Inflammatory macrophage treated with lipopolysaccharide for 4 hours (primary cell): ENCODE results near the gene ZNF99.
"Not testable (repeated sequence)": the region's sequence is repeated elsewhere in the genome, so short reads cannot be mapped to it uniquely, and the experiment has no call there.

Experiments used
- DNase-seq: peaks from one replicate; pipeline ENCODE4 v3.0.0-alpha.2; 2020

The ZNF99 gene

DNA sequence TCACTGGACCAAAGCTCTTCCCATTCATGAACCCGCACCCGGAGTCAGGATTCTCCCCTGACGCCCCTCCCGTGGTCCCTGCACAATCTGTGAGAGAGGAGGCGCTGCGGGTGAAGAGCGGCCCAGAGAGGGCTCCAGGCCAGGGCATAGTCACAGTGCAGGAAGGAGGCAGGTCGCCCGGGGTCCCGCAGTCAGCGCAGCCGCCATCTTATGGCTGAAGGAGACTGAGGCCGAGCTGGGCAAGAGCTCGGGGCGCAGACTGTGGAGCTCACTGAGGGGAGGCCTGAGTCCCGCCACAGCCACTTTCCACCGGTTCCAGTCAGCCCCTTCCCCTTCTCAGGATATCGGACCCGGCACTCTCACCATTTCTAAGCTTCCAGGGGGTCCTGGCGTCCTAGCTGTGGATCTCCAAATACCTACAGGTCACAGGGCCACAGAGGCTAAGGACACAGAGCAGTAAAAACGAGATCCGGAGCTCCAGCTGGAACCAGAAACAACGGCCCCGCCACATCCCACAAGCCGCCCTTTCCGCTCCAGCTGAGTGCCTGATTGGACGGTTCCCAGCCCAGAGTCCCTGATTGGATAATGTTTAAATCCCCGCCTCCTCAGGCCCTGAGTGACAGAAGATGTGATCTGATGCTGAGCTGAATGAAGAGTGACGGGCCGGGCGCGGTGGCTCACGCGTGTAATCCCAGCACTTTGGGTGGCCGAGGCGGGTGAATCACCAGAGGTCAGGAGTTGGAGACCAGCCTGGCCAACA lies at the start of gene ZNF99:
Gene ZNF99 (minus strand): TSS at position 501 of the 760 bp plus-strand sequence. CDS start 135 bp downstream, at position 366.
- DNase-seq = no peak

GRCh38 chr19:22832031-22832762 lies 48.2 kb upstream of the ZNF99 start, which contains the start of gene ZNF723:
ZNF723 (plus strand) TSS chr19:22832291; CDS start chr19:22832380, 89 bp downstream.
- DNase-seq = no peak

DNA sequence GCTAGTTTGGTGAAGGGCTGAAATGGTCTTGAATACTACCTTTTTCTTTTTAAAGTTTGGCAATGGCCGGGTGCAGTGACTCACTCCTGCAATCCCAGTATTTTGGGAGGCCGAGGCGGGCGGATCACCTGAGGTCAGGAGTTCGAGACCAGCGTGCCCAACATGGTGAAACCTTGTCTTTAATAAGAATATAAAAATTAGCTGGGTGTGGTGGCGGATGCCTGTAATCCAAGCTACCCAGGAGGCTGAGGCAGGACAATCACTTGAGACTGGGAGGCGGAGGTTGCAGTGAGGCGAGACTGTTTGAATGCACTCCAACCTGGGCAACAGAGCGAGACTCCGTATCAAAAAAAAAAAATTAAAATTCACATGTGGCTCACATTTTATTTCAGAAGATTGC lies 47.3 kb upstream of the ZNF99 start:
- no peak for DNase-seq

- no peak for DNase-seq
Measured at GRCh38 chr19:22814124-22814523, 30.2 kb upstream of the ZNF99 start.

DNA sequence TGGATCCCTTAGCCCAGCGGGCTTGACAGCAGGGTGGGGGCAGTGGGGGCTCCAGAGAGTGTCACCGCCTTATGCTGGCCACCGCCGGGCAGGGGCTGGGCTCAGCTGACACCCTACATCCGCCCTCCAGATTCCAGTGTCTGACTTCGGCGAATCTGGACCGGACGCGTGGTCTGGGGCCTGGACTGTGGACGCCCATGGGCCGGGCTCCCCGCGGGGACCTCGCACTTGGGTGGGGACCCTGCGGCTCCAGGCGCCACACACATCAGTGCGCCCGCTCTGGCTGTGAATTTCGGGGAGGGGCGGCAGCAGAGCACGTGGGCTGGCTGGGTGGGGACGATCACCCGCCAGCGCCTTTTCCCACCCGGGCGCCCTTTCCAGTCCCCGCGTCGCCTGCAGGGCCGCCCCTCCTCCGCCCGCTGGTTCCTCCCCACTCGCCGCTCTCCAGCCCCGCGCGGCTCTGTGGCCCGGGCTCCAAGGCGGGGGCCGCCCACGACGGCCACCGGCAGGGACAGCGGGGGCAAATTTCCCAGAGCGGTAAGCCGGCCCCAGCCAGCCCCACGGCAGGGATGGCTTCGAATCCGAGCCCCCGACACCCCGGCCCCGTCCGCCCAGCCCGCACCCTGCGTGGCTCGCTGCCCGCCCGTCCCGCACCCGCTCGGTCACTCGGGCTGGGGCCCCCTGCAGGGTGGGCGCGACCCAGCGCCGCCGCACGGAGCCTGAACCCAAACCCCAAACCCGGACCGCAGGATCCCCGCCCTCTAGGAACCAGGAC lies 23.3 kb upstream of the ZNF99 start:
- DNase-seq = no peak

- DNase-seq = no peak
Measured at GRCh38 chr19:22806418-22806817, 22.5 kb upstream of the ZNF99 start.

- DNase-seq = no peak
Measured at GRCh38 chr19:22797040-22797439, 13.1 kb upstream of the ZNF99 start.

DNA sequence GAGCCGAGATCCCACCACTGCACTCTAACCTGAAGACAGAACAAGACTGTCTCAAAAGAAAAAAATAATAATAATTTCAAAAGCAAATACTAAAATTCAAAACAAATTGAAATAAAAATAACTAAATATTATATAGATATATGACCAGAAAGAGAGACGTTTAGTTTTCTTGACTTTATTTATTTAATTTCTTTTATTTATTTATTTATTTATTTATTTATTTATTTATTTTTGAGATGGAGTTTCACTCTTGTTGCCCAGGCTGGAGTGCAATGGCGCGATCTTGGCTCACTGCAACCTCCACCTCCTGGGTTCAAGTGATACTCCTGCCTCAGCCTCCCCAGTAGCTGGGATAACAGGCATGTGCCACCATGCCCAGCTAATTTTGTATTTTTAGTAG lies 8.9 kb upstream of the ZNF99 start:
- not testable (repeated sequence) for DNase-seq

DNA sequence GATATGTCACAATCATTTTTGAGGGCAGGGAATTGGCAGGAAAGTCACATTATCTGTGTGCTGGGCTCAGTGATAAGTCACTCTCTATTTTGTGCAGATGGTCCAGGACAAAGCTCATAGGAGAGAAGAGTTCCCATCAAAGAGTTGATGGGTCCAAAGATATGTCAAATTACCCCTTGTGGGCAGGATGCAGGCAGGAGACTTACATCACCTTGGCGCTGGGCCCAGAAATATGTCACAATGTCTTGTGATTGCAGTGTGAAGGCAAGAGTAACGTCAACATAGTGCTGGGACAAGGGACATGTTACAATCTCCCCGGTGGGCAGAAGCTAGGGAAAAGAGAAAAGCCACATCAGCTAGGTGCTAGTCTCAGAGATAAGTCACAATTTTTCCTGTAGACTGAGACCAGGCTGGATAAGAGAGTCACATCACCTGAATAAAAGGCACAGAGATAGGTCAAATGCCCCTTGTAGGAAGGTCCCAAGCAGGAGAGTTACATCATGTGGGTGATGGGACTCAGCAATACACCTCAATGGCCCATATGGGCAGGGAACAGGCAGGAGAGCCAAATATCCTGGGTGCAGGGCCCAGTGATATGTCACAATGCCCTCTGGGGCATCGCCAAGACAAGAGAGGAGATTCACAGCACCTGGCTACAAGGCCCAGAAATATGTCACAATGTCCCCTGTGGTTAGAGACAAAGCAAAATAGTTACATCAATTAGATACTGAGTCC lies 47.9 kb downstream of the ZNF99 start:
- DNase-seq = no peak

DNA sequence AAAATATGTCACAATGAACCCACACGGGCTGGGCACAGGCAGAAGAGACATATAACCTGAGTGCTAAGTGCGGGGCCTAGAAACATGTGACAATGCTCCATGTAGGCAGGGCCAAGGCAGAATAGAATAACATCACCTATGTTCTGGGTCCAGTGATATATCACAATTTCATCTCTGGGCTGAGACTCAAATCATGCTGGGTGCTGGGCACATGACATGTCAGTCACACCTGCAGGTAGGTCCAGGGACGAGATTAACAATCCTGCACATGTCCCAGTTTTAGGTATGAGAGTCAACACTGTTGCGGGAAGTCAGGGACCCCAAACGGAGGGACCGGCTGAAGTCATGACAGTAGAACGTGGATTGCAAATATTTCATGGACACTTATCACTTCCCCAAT lies 50.3 kb downstream of the ZNF99 start:
- no peak for DNase-seq

DNA sequence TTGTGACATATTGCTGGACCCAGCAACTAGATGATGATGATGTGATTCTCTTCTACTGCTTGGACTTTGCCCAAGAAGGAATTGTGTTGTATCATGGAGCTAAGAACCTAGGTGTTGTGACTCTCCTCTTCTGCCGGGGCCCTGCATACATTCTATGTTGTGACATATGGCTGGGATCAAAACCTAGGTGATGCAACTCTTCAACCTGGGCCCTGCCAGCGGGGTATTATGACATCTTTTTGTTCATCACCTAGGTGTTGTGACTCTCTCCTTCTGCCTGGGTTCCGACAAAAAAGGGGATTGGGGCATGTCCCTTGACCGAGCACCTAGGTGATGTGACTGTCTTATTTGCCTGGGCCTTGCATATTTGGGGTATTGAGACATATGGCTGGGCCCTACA lies 55.7 kb downstream of the ZNF99 start:
- DNase-seq = not testable (repeated sequence)

- DNase-seq = not testable (repeated sequence)
Measured at GRCh38 chr19:22721533-22721932, 62.4 kb downstream of the ZNF99 start.

DNA sequence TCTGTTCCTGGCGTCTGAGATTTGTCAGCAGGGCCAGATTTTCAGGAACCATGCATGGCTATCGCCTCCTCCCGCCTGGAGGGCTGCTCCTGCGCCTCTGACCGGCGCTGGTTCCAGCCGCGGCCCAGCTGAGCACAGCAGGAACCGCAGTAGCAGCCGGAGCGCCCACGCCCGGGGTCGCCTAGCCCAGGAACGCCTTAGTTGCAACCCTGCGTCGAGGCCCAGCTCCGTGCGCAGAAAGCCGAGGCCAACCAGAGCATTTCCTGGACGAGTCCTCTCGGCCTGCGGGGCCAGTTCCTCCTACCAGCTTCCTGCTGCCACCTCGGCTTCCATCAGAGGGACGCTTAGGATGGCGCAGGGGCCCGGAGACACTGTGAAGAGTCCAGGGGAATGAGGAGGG lies 75.0 kb downstream of the ZNF99 start:
- DNase-seq = no peak

- not testable (repeated sequence) for DNase-seq
Measured at GRCh38 chr19:22703096-22703495, 80.9 kb downstream of the ZNF99 start.

DNA sequence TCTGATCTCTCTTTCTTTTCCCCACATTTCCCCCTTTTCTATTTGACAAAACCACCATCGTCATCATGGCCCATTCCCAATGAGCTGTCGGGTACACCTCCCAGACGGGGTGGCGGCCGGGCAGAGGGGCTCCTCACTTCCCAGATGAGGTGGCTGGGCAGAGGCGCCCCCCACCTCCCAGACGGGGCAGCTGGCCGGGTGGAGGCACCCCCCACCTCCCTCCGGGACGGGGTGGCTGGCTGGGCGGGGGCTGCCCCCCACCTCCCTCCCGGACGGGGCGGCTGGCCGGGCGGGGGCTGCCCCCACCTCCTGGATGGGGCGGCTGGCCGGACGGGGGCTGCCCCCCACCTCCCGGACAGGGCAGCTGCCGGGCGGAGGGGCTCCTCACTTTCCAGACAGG lies 81.3 kb downstream of the ZNF99 start:
- DNase-seq = not testable (repeated sequence)
